Activated B cell treated with CpG ODN at 0.5 μM for 24 hours (primary cell): ENCODE measurements around the gene BMERB1. TPM values are rescaled to one million over a fixed set of nuclear protein-coding genes. Genes with fewer than 3 reads are reported as not detected.
"Not testable (repeated sequence)": the region's sequence is repeated elsewhere in the genome, so short reads cannot be mapped to it uniquely, and the experiment has no call there.

Experiments
- ATAC-seq: fragments of 200-7000 bp; cut with Tn5 transposase; one replicate; pipeline ENCODE4 v1.10.0; 2021; ENCODE audit warnings: low read depth, mild to moderate bottlenecking, moderate library complexity
- CTCF ChIA-PET: fragments of 350-600 bp; sonication (Branson Sonifier 250); formaldehyde crosslinking; loops from one replicate; lab custom pipeline; 2021; ENCODE audit warnings: antibody characterized with exemption; lab: Charles Lee
- POLR2A ChIA-PET: fragments of 350-600 bp; sonication (Branson Sonifier 250); formaldehyde crosslinking; loops from one replicate; lab custom pipeline; 2021; ENCODE audit warnings: antibody characterized with exemption; lab: Charles Lee
- DNase-seq: peaks from one replicate; pipeline ENCODE4 v3.0.0; 2022
- H3K27ac Mint-ChIP-seq: one replicate; pipeline ENCODE4 v1.8.0; 2020; ENCODE audit warnings: mixed read lengths
- H3K27me3 Mint-ChIP-seq: one replicate; pipeline ENCODE4 v1.8.0; 2021; ENCODE audit warnings: mixed read lengths
- H3K36me3 Mint-ChIP-seq: one replicate; pipeline ENCODE4 v1.8.0; 2021; ENCODE audit warnings: low read depth, mixed read lengths
- H3K4me1 Mint-ChIP-seq: one replicate; pipeline ENCODE4 v1.8.0; 2021; ENCODE audit warnings: mixed read lengths
- H3K4me3 Mint-ChIP-seq: one replicate; pipeline ENCODE4 v1.8.0; 2020; ENCODE audit warnings: mild to moderate bottlenecking, mixed read lengths
- H3K9me3 Mint-ChIP-seq: one replicate; pipeline ENCODE4 v1.8.0; 2020; ENCODE audit warnings: mixed read lengths
- CTCF ChIP-seq: fragments of 200-600 bp; IDR thresholded peaks from one replicate; pipeline ENCODE4 v1.8.0; 2022; ENCODE audit warnings: antibody characterized with exemption, mild to moderate bottlenecking
- intact Hi-C: fragments of 100-400 bp; cut with micrococcal nuclease; formaldehyde crosslinking; loops from one replicate; pipeline ENCODE4 v1.15.1; 2024
- total RNA-seq: library from RNA; stranded (reverse); gene quantifications from 2 replicates; pipeline ENCODE4 v1.2.3, GENCODE V29; 2022

Gene BMERB1
- total RNA-seq, 1 donor from 2014 or later = 7.1 TPM

DNA sequence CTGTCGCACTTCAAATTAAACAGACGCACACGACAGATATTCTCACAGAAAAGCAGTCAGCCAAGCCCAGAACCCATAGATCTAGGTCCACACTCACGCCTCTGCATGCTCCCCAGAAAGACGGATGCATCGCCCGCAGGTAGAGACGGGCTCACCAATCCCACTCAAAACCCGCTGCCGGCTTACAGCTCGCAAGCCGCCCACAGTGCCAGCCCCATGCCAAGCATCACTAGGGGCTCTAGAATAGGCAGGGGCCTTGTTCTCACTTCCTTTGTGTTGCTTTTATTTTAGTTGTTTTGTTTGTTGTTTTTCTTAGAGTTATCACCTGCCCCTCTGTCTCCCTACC is 336 bp upstream of the BMERB1 start:
- ChIA-PET POLR2A (interaction anchor here (1.3 kb wide), 1 partner anchor 209 kb away, joined by 5 read pairs; the partner anchor contains the start of gene MARF1), CTCF (no interaction called here)
- no peak overlapping the region for H3K27ac Mint-ChIP-seq
- peak overlapping the region; percentile 85 for H3K4me3 Mint-ChIP-seq
- H3K4me1 Mint-ChIP-seq = peaks cover 15% of the 10 kb centered on the region
- DNase-seq = no peak
- H3K27me3 Mint-ChIP-seq = peaks cover 15% of the 10 kb centered on the region
- ATAC-seq = no peak
- no peak for TF ChIP-seq CTCF
- H3K9me3 Mint-ChIP-seq = no peaks in the 10 kb centered on the region
- intact Hi-C loops = no loop called here
- H3K36me3 Mint-ChIP-seq = no peaks in the 10 kb centered on the region

DNA sequence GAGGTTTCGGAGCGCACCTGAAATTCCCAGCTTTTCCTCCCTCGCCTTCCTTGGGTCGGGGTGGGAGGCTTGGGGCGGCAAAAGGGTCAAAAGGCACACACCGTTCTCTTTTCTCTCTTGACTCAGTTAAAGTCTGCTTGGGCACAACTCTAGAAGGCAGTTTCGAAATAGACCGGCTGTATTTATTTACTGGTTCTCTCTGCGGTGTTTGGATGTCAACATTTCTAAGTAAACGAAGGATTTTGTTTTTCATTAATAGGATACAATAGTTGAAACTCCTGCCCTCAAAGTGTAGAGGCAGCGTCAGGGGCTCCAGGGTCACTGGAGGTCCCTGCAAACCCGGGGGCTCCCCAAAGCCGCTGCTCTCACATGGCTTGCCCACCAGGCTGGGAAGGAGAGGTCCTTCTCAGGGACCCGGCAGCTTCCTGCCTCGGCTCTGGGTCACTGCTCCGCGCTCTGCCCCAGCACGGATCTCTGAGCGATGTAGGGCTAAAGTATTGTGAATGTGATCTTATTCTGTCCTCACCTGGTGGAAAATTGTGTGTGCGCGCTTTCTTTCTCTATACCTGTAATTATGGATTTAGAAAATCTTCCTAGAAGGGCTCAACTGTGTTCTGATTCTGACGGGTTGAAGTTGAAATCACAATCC is 952 bp downstream of the BMERB1 start:
- Mint-ChIP-seq H3K27me3 (peaks cover 15% of the 10 kb centered on the region), H3K36me3 (no peaks in the 10 kb centered on the region), H3K27ac (no peak overlapping the region), H3K4me3 (peak overlapping the region; percentile 85), H3K9me3 (no peaks in the 10 kb centered on the region), H3K4me1 (peaks cover 15% of the 10 kb centered on the region)
- DNase-seq = no peak
- ChIA-PET POLR2A (interaction anchor here (0.6 kb wide), 1 partner anchor 158 kb away, joined by 6 read pairs; no protein-coding TSS in a partner anchor), CTCF (no interaction called here)
- no peak for ATAC-seq
- no peak for TF ChIP-seq CTCF
- intact Hi-C loops = no loop called here

- POLR2A ChIA-PET = no interaction called here
- DNase-seq (no peak), ATAC-seq (no peak)
- no peak overlapping the region for H3K4me3 Mint-ChIP-seq
- TF ChIP-seq CTCF = no peak
- peaks cover 10% of the 10 kb centered on the region for H3K27me3 Mint-ChIP-seq
- no peaks in the 10 kb centered on the region for H3K36me3 Mint-ChIP-seq
- H3K4me1 Mint-ChIP-seq = peaks cover 12% of the 10 kb centered on the region
- H3K27ac Mint-ChIP-seq = no peak overlapping the region
- no peaks in the 10 kb centered on the region for H3K9me3 Mint-ChIP-seq
- intact Hi-C loops = no loop called here
- CTCF ChIA-PET = no interaction called here
These were observed 4.7 kb downstream of the BMERB1 start for GRCh38 chr16:15439102-15439501.

DNA sequence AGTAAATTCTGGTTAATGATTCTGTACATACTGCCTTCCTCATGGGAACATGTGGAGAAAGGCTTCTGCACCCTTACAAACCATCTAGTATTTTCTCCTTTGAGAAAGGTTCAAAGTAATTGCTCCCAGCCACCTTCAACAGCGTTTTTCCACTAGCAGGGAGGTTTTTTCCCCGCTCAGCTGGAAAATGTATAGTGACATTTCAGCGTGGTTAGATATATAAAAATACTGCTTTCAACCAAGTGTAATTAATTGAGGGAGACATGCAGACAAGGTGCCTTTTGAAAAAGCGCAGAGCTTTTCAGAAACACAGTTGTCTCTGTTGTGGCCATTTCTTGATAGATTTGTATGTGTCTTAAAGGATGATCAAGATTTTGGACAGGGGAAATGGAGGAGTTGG is 5.1 kb downstream of the BMERB1 start:
- CTCF ChIA-PET = no interaction called here
- H3K9me3 Mint-ChIP-seq = no peaks in the 10 kb centered on the region
- H3K36me3 Mint-ChIP-seq = no peaks in the 10 kb centered on the region
- H3K4me3 Mint-ChIP-seq = no peak overlapping the region
- DNase-seq (no peak), ATAC-seq (no peak)
- TF ChIP-seq CTCF = no peak
- intact Hi-C loops = no loop called here
- H3K27me3 Mint-ChIP-seq = peaks cover 9% of the 10 kb centered on the region
- no peak overlapping the region for H3K27ac Mint-ChIP-seq
- H3K4me1 Mint-ChIP-seq = peaks cover 11% of the 10 kb centered on the region
- POLR2A ChIA-PET = no interaction called here

- intact Hi-C loops = no loop called here
- no peak overlapping the region for H3K27ac Mint-ChIP-seq
- peaks cover under 1% of the 10 kb centered on the region for H3K27me3 Mint-ChIP-seq
- H3K9me3 Mint-ChIP-seq = peaks cover 6% of the 10 kb centered on the region
- ATAC-seq (no peak), DNase-seq (no peak)
- no peak overlapping the region for H3K4me3 Mint-ChIP-seq
- CTCF ChIA-PET = no interaction called here
- POLR2A ChIA-PET = no interaction called here
- peaks cover 1% of the 10 kb centered on the region for H3K4me1 Mint-ChIP-seq
- TF ChIP-seq CTCF = no peak
- H3K36me3 Mint-ChIP-seq = no peaks in the 10 kb centered on the region
These were observed 6.5 kb downstream of the BMERB1 start for GRCh38 chr16:15440852-15441251.

- H3K4me3 Mint-ChIP-seq, CTCF ChIA-PET, H3K27me3 Mint-ChIP-seq, POLR2A ChIA-PET, ATAC-seq, H3K36me3 Mint-ChIP-seq, H3K9me3 Mint-ChIP-seq, DNase-seq, H3K27ac Mint-ChIP-seq, intact Hi-C loops, H3K4me1 Mint-ChIP-seq: not testable (repeated sequence)
These were observed 7.8 kb downstream of the BMERB1 start for GRCh38 chr16:15442140-15442539.
